Heart right ventricle (tissue), 16 donors: ENCODE results near the gene BACE1-AS. TPM values are rescaled to one million over a fixed set of nuclear protein-coding genes. Genes with fewer than 3 reads are reported as not detected.

Experiments
- ATAC-seq, 8 donors: fragments of 200-7000 bp; cut with Tn5 transposase; one replicate each; pipeline ENCODE4 v1.9.1; 2020; ENCODE audit warnings: mild to moderate bottlenecking in 8 of 8, moderate library complexity in 8 of 8, moderate number of reproducible peaks in 1 of 8
- DNase-seq, 2 donors: peaks; one replicate each; pipeline ENCODE4 v3.0.0-alpha.2; 2020
- H3K27ac ChIP-seq, 10 donors: fragments of 200-600 bp; sonication (generic) in 2 of 10; one replicate each; pipeline versions ENCODE4 v1.5.0 to v1.8.0; 2020 to 2022; ENCODE audit warnings: mild to moderate bottlenecking in 3 of 10
- H3K27me3 ChIP-seq, 7 donors: fragments of 200-600 bp; one replicate each; pipeline ENCODE4 v1.8.0; 2021 to 2022; ENCODE audit warnings: mild to moderate bottlenecking in 2 of 7
- H3K36me3 ChIP-seq, 9 donors: fragments of 200-600 bp; sonication (generic) in 1 of 9; one replicate each; pipeline versions ENCODE4 v1.5.0 to v1.8.0; 2020 to 2022; ENCODE audit warnings: mild to moderate bottlenecking in 2 of 9
- H3K4me1 ChIP-seq, 9 donors: fragments of 200-600 bp; sonication (generic) in 1 of 9; one replicate each; pipeline versions ENCODE4 v1.5.0 to v1.8.0; 2020 to 2022; ENCODE audit warnings: mild to moderate bottlenecking in 4 of 9
- H3K4me3 ChIP-seq, 10 donors: fragments of 200-600 bp; sonication (generic) in 2 of 10; one replicate each; pipeline versions ENCODE4 v1.5.0 to v1.8.0; 2020 to 2022; ENCODE audit warnings: mild to moderate bottlenecking in 7 of 10, moderate library complexity in 2 of 10
- H3K9me3 ChIP-seq, 11 donors: fragments of 200-600 bp in 10 of 11; sonication (generic) in 2 of 11; one replicate each; pipeline versions ENCODE4 v1.5.0 to v1.8.0; 2013 to 2022; ENCODE audit warnings: mild to moderate bottlenecking in 2 of 11, control low read depth in 1 of 11, moderate library complexity in 1 of 11
- CTCF ChIP-seq, 9 donors: fragments of 200-600 bp; sonication (generic) in 2 of 9; IDR thresholded peaks; one replicate each; pipeline versions ENCODE4 v1.5.0 to v1.8.0; 2021 to 2022; ENCODE audit warnings: antibody characterized with exemption in 9 of 9, mild to moderate bottlenecking in 5 of 9, moderate library complexity in 1 of 9
- WGBS, 2 donors: extraction: QIAGEN DNeasy Blood & Tissue Kit; methylation state at CpG; one replicate each; pipeline ENCODE4 v1.1.7; 2013; ENCODE audit warnings: inconsistent platforms in 1 of 2; 5-methylcytosine and 5-hydroxymethylcytosine counted together
- intact Hi-C, 10 donors: fragments of 100-400 bp; cut with DNase I; formaldehyde crosslinking; loops; one replicate each; pipeline versions ENCODE4 v1.11.1 to v1.14.2; 2022
- long read RNA-seq, 3 donors: library from polyadenylated mRNA; unstranded; transcript quantifications; one replicate each; pipeline ENCODE4 v2.0.0, GENCODE V29; 2020 to 2021
- polyA plus RNA-seq, 2 donors: library from polyadenylated mRNA; stranded (reverse); fragments of 200-250 nt; gene quantifications; one replicate each; pipeline ENCODE4 v1.2.3, GENCODE V29; 2013
- total RNA-seq, 10 donors: library from RNA; stranded (reverse); fragmentation: NEBNext Ultra II Directional in 3 of 10; extraction: Animal tissue kit (Norgen Biotek cat#: 25700) in 3 of 10; gene quantifications; one replicate each; pipeline versions ENCODE4 v1.2.1 to v1.2.4, GENCODE V29; 2021 to 2023
- donor health status: Arrhythmogenic right ventricular cardiomyopathy.
- donor health status: ischemic (EF 13 %, LVEDD 7.1; RV severe dilation, severe dysfunction).
- donor health status: healthy with polysubstance abuse.
- donor health status: DM: no; HTN: yes; CAD: no.
- donor health status: DM: no; HTN: no; CAD: no.
- donor health status: ischemic (EF 25% LVEDD 6.9; RV normal size, moderate dysfunction).
- donor health status: ischemic (EF 25% LVEDD 5.7; RV mildly dilated, moderate dysfunction).
- donor health status: healthy.
- donor health status: DM: yes; HTN: yes; CAD: no.
- donor health status: Ischemic cardiomyopathy.
- donor health status: ischemic (EF 35%, LVEDD 5.7; RV mildly dilated, moderate dysfunction).
- donor health status: nonischemic (EF 11% LVEDD 7.7; RV severe dilation, severe dysfunction).
- donor health status: DM: yes; HTN: yes; CAD: no.
- donor health status: PGD.
- donor health status: ischemic (EF 29% LVEDD 5.4; RV normal size, mild dysfunction).
- donor health status: nonischemic (EF 23%, LVEDD 6.1; RV moderate dilation, normal function).

The BACE1-AS gene
- total RNA-seq (10 to 100 TPM in 8 of 10 donors, 1 to 10 TPM in 2; 8.5 to 16.9 (median 11.9) TPM), polyA plus RNA-seq (10 to 100 TPM in 1 of 2 donors, 1 to 10 TPM in 1; 3.9 to 20.0 TPM)
- long read RNA-seq, donor 1 = 0 reads
- long read RNA-seq, donor 2, partial matches to known transcripts = 0 of 1 reads
- long read RNA-seq, donor 2, other reads (novel, unspliced or antisense) = 0 of 1 reads
- long read RNA-seq, donor 3, partial matches to known transcripts = 0 of 5 reads
- long read RNA-seq, donor 3, other reads (novel, unspliced or antisense) = 4 of 5 reads

- TF ChIP-seq CTCF (IDR thresholded peaks at IDR 0.05) = no peak
- H3K36me3 ChIP-seq = peaks cover 0 to 100% (median 33%) of the 10 kb centered on the region in 9 donors
- H3K27ac ChIP-seq = no peak within 1 kb of the TSS
- 92 to 93% methylated on average over 8 of the region's 8 CpGs for whole genome bisulfite sequencing, 2 donors
- no peaks in the 10 kb centered on the region for H3K4me1 ChIP-seq
- DNase-seq (no peak), ATAC-seq (no peak)
- H3K9me3 ChIP-seq = no peaks in the 10 kb centered on the region
- no peaks in the 10 kb centered on the region for H3K27me3 ChIP-seq
- no peak within 1 kb of the TSS for H3K4me3 ChIP-seq
- intact Hi-C loops = no loop called here
Measured at GRCh38 chr11:117290809-117291396, at the start of gene BACE1-AS. Gene BACE1-AS, plus strand, starts transcription at chr11:117291346.

DNA sequence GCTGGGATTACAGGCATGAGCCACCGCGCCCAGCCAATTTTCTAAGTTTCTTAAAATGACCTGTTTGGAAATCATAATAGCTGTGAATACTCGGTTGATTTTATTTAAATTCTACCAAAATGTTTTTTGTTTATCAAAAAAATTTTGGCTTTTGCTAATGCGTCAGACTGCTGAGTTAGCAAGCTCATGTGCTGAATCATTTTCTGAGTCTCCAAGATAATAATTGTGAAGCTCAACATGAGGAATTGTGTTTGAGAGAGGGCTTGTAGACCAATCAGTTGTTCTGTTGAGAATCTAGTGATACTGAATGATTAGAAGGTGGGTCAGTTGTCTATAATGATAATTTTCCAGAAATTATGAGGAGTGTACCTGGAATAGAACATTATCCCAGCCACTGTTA, 42.8 kb upstream of the BACE1-AS start:
- Histone ChIP-seq H3K4me3 (no peak overlapping the region), H3K36me3 (peaks cover 0 to 87% (median 39%) of the 10 kb centered on the region in 9 donors), H3K27ac (no peak overlapping the region), H3K27me3 (no peaks in the 10 kb centered on the region), H3K4me1 (no peaks in the 10 kb centered on the region), H3K9me3 (no peaks in the 10 kb centered on the region)
- no peak for TF ChIP-seq CTCF (IDR thresholded peaks at IDR 0.05)
- WGBS, 2 donors = 94 to 96% methylated on average over 4 of the region's 4 CpGs
- intact Hi-C loops = no loop called here
- ATAC-seq (no peak), DNase-seq (no peak)

DNA sequence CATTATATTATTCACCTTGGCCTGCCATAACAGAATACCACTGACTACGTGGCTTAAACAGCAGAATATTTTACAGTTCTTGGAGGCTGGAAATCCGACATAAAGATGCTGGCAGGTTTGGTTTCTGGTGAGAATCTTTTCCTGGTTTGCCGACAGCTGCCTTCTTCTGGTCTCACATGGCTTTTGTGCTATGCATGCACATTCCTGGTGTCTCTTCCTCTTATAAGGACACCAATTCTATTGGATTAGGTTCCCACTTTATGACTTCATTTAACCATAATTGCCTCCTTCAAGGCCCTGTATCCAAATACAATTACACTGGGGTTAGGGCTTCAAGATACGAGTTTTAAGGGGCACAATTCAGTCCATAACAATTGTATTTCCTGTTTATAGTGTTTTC, 41.6 kb upstream of the BACE1-AS start:
- no peak for TF ChIP-seq CTCF (IDR thresholded peaks at IDR 0.05)
- no peak overlapping the region for H3K4me3 ChIP-seq
- WGBS, 2 donors = 88 to 92% methylated on average over 4 of the region's 4 CpGs
- no peaks in the 10 kb centered on the region for H3K9me3 ChIP-seq
- intact Hi-C loops = no loop called here
- no peak overlapping the region for H3K27ac ChIP-seq
- ATAC-seq = no peak
- DNase-seq = no peak
- no peaks in the 10 kb centered on the region for H3K27me3 ChIP-seq
- H3K4me1 ChIP-seq = no peaks in the 10 kb centered on the region
- peaks cover 0 to 87% (median 41%) of the 10 kb centered on the region in 9 donors for H3K36me3 ChIP-seq

DNA sequence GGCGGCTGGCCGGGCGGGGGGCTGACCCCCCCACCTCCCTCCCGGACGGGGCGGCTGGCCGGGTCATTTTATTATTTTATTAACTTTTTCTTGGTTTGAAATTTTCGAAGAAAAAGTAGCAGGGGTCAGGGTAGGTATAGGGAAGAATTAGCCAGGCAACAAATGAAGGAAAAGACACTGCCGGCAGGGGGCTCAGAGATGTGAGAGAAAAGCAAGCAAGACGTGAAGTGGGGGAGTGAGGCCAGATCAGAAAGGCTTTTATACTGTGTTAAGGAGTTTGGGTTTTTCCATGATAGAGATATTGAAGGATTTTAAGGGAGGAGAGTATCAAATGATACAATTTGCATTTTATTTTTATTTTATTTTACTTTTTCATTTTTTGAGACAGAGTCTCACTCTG, 39.6 kb upstream of the BACE1-AS start:
- peaks cover 0 to 84% (median 43%) of the 10 kb centered on the region in 9 donors for H3K36me3 ChIP-seq
- H3K4me1 ChIP-seq = no peaks in the 10 kb centered on the region
- DNase-seq = no peak
- no peak for TF ChIP-seq CTCF (IDR thresholded peaks at IDR 0.05)
- no peaks in the 10 kb centered on the region for H3K27me3 ChIP-seq
- ATAC-seq = no peak
- WGBS, 2 donors = 94 to 95% methylated on average over 9 of the region's 10 CpGs
- H3K27ac ChIP-seq = no peak overlapping the region
- intact Hi-C loops = no loop called here
- H3K4me3 ChIP-seq = no peak overlapping the region
- H3K9me3 ChIP-seq = no peaks in the 10 kb centered on the region
